GM12878 (cell line): ENCODE measurements around the gene ROM1. TPM values are rescaled to one million over a fixed set of nuclear protein-coding genes. Genes with fewer than 3 reads are reported as not detected.
A peak's percentile ranks its signal among the peaks of the same experiment; 100 is the strongest.

Source experiments
- ATAC-seq: fragments of 200-7000 bp; cut with Tn5 transposase; 3 replicates; pipeline ENCODE4 v1.9.1; 2020; ENCODE audit warnings: mild to moderate bottlenecking, moderate library complexity
- BruUV-seq: library from RNA; stranded (reverse); fragments of 400-500 nt; replicated peaks from 2 replicates; lab custom pipeline; 2021; lab: Mats Ljungman, UMichigan
- CTCF ChIA-PET: fragments of 300-600 bp; sonication (Branson Sonifier 250); formaldehyde crosslinking; extraction: SDS; loops from one replicate; lab custom pipeline; 2021; ENCODE audit warnings: inconsistent platforms; lab: Yijun Ruan, JAX
- POLR2A ChIA-PET: fragments of 350-600 bp; formaldehyde crosslinking; extraction: SDS; loops from one replicate; lab custom pipeline; 2021; ENCODE audit warnings: inconsistent platforms; lab: Charles Lee
- RAD21 ChIA-PET: fragments of 300-600 bp; sonication (Branson Sonifier 250); formaldehyde crosslinking; loops from one replicate; lab custom pipeline; 2023; ENCODE audit warnings: antibody characterized with exemption; ENCODE audit not compliant: unreplicated experiment; lab: Charles Lee
- SMC1A ChIA-PET: fragments of 300-600 bp; sonication (Branson Sonifier 250); formaldehyde crosslinking; loops from one replicate; lab custom pipeline; 2023; ENCODE audit not compliant: unreplicated experiment, uncharacterized antibody; lab: Charles Lee
- DNase-seq: peaks from one replicate; pipeline ENCODE4 v3.0.0-alpha.2; 2011; ENCODE audit warnings: low read depth, low spot score
- FAIRE-seq: peaks from 3 replicates; lab custom pipeline; 2011; peaks lifted over from hg19 to GRCh38; lab: Jason Lieb, UNC
- H2AFZ ChIP-seq: 2 replicates; pipeline ENCODE4 v1.6.0; 2011; ENCODE audit warnings: low read depth, low read length, control low read depth; ENCODE audit not compliant: control insufficient read depth
- H3K27ac ChIP-seq: 2 replicates; pipeline ENCODE4 v1.5.1; 2011; ENCODE audit warnings: control low read depth; ENCODE audit not compliant: control insufficient read depth, insufficient read depth
- H3K27me3 ChIP-seq, 2 experiments: replicated peaks in 1 of 2; 2 replicates each; pipeline versions ENCODE4 v1.6.0 to v1.6.1; 2011; ENCODE audit warnings: low read length in 1 of 2; ENCODE audit not compliant: control insufficient read depth in 2 of 2, insufficient read depth in 2 of 2
- H3K36me3 ChIP-seq, 2 experiments: 2 replicates each; pipeline ENCODE4 v1.5.1; 2011; ENCODE audit warnings: low read length in 1 of 2; ENCODE audit not compliant: control insufficient read depth in 2 of 2, insufficient read depth in 2 of 2
- H3K4me1 ChIP-seq: 2 replicates; pipeline ENCODE4 v1.6.1; 2011; ENCODE audit warnings: mild to moderate bottlenecking, low read length, moderate library complexity, mixed read lengths; ENCODE audit not compliant: control insufficient read depth, insufficient read depth
- H3K4me2 ChIP-seq: 2 replicates; pipeline ENCODE4 v1.6.0; 2011; ENCODE audit warnings: control low read depth; ENCODE audit not compliant: control insufficient read depth, insufficient read depth
- H3K4me3 ChIP-seq: fragments of 200-600 bp; sonication (generic); 2 replicates; pipeline ENCODE4 v1.5.1; 2016
- H3K79me2 ChIP-seq: 2 replicates; pipeline ENCODE4 v1.6.0; 2011; ENCODE audit warnings: low read length; ENCODE audit not compliant: control insufficient read depth, insufficient read depth
- H3K9ac ChIP-seq: 2 replicates; pipeline ENCODE4 v1.8.0; 2011; ENCODE audit warnings: low read length, control low read depth, mixed read lengths; ENCODE audit not compliant: control insufficient read depth, insufficient read depth
- H3K9me3 ChIP-seq: replicated peaks from 3 replicates; pipeline ENCODE4 v1.5.1; 2011; ENCODE audit warnings: mild to moderate bottlenecking, low read length; ENCODE audit not compliant: control insufficient read depth, insufficient read depth
- H4K20me1 ChIP-seq: 2 replicates; pipeline ENCODE4 v1.6.0; 2011; ENCODE audit not compliant: control insufficient read depth, insufficient read depth
- CTCF ChIP-seq, 3 experiments: IDR thresholded peaks in 2 of 3; conservative IDR thresholded peaks in 1 of 3; 2 replicates each; pipeline ENCODE4 v1.5.1; 2011; ENCODE audit warnings: low read depth in 3 of 3, low read length in 3 of 3, mild to moderate bottlenecking in 3 of 3, control low read depth in 2 of 3, moderate library complexity in 2 of 3, inconsistent platforms in 1 of 3, mixed read lengths in 1 of 3; ENCODE audit not compliant: control insufficient read depth in 2 of 3, insufficient read depth in 1 of 3; ENCODE audit errors: extremely low read depth in 1 of 3
- ESRRA ChIP-seq: IDR thresholded peaks from 2 replicates; pipeline ENCODE4 v1.6.1; 2012; ENCODE audit warnings: mild to moderate bottlenecking, low read length, improper control_type of control experiment
- FOXM1 ChIP-seq: IDR thresholded peaks from 2 replicates; pipeline ENCODE4 v1.6.1; 2012; ENCODE audit warnings: low read depth, mild to moderate bottlenecking, inconsistent platforms, low read length, moderate library complexity
- NBN ChIP-seq: fragments of 450-650 bp; IDR thresholded peaks from 2 replicates; pipeline ENCODE4 v1.6.1; 2016
- NR2F1 ChIP-seq: fragments of 450-650 bp; conservative IDR thresholded peaks from 2 replicates; pipeline ENCODE4 v1.6.1; 2017; ENCODE audit warnings: mild to moderate bottlenecking
- PAX8 ChIP-seq: fragments of 450-650 bp; IDR thresholded peaks from 2 replicates; pipeline ENCODE4 v1.6.1; 2017; ENCODE audit warnings: mild to moderate bottlenecking, moderate library complexity
- RELB ChIP-seq: fragments of 450-650 bp; IDR thresholded peaks from 2 replicates; pipeline ENCODE4 v1.6.1; 2017; ENCODE audit warnings: low read depth, mild to moderate bottlenecking, moderate library complexity
- SMAD5 ChIP-seq: IDR thresholded peaks from 2 replicates; pipeline ENCODE4 v1.6.1; 2016; ENCODE audit warnings: antibody characterized with exemption, low read depth
- TCF3 ChIP-seq: IDR thresholded peaks from 2 replicates; pipeline ENCODE4 v1.6.1; 2012; ENCODE audit warnings: low read depth, mild to moderate bottlenecking, low read length, borderline replicate concordance; ENCODE audit not compliant: insufficient read depth
- ZBED1 ChIP-seq: IDR thresholded peaks from 2 replicates; pipeline ENCODE4 v1.6.1; 2016; ENCODE audit warnings: borderline replicate concordance
- ZSCAN29 ChIP-seq: fragments of 450-650 bp; IDR thresholded peaks from 2 replicates; pipeline ENCODE4 v1.6.1; 2017; ENCODE audit warnings: mild to moderate bottlenecking, moderate library complexity
- WGBS: methylation state at CpG from one replicate; pipeline ENCODE4 v1.1.6; 2016; ENCODE audit warnings: low lambda C conversion rate; ENCODE audit not compliant: insufficient replicate concordance, insufficient coverage; ENCODE audit errors: missing lambda C conversion rate; 5-methylcytosine and 5-hydroxymethylcytosine counted together
- in situ Hi-C: fragments of 300-500 bp; cut with MboI; formaldehyde crosslinking; loops from 9 replicates; pipeline ENCODE4 v1.14.3; 2018; ENCODE audit warnings: mixed read lengths
- intact Hi-C: fragments of 100-400 bp; cut with micrococcal nuclease; formaldehyde crosslinking; loops from one replicate; pipeline ENCODE4 v1.14.2; 2022; ENCODE audit not compliant: unreplicated experiment
- polyA plus RNA-seq, 11 experiments: library from polyadenylated mRNA; depleted of rRNA in 4 of 11; unstranded in 6 of 11; stranded (reverse) in 5 of 11; fragments of >200 nt; fragmentation: Nextera tagmentation in 4 of 11; fragmentation: Illumina TruSeq in 1 of 11; extraction: Ambion mirVana in 4 of 11; extraction: Trizol in 1 of 11; gene quantifications; 1 replicate in 1 of 11; 2 replicates in 10 of 11; pipeline versions ENCODE4 v1.2.1 to v1.2.3, GENCODE V29; 2011 to 2016; ENCODE audit warnings: inconsistent platforms in 2 of 11, missing spikeins in 2 of 11, low read depth in 1 of 11
- total RNA-seq, 4 experiments: library from RNA; depleted of rRNA in 3 of 4; stranded (reverse); fragments of >200 nt in 3 of 4; fragmentation: Illumina TruSeq in 1 of 4; extraction: Trizol in 1 of 4; gene quantifications; 2 replicates each; pipeline versions ENCODE4 v1.2.1 to v1.2.3, GENCODE V29; 2013 to 2021
- TF ChIP-seq, protein P1 (sequence below): IDR thresholded peaks from 2 replicates; pipeline ENCODE4 v1.6.1; 2012; ENCODE audit warnings: low read depth, low read length, improper control_type of control experiment

Gene ROM1
- total and polyA plus RNA-seq, 10 of the 15 experiments (the other 5 are each of a cell fraction or from before 2014, with no cell fraction given), result 0.42 to 3.0 (median 1.1) TPM

- intact Hi-C loops, result loop anchor here (2.0 kb wide), 1 partner anchor 24 kb away; the partner anchor contains the start of gene GANAB
- POLR2A ChIA-PET, result interaction anchor here (0.5 to 5.0 kb wide), 27 partner anchors 12 to 234 kb away, joined by 3 to 50 read pairs (median 5); partner anchors contain the start of genes C11orf98, CSKMT, EEF1G and INTS5
- in situ Hi-C loops, result no loop called here
- H3K9me3 ChIP-seq, result no peaks in the 10 kb centered on the region
- CTCF ChIA-PET, result interaction anchor here (0.7 to 2.8 kb wide), 9 partner anchors 11 to 309 kb away, joined by 3 to 12 read pairs (median 5); partner anchors contain the start of genes C11orf98, CSKMT, MTA2 and TUT1
- no peaks in the 10 kb centered on the region for H4K20me1 ChIP-seq
- no peak overlapping the region for H3K9ac ChIP-seq
- H2AFZ ChIP-seq, result peak overlapping the region; percentile 15
- FAIRE-seq (no peak), DNase-seq (no peak), ATAC-seq (no peak)
- peaks cover 11% of the 10 kb centered on the region for H3K79me2 ChIP-seq
- SMC1A ChIA-PET, result interaction anchor here (0.6 to 2.6 kb wide), 10 partner anchors 11 to 229 kb away, joined by 3 to 11 read pairs (median 4); partner anchors contain the start of gene TUT1
- RAD21 ChIA-PET, result interaction anchor here (0.5 to 3.3 kb wide), 17 partner anchors 9 to 168 kb away, joined by 3 to 25 read pairs (median 5); partner anchors contain the start of genes C11orf98, CSKMT, EEF1G and EML3
- H3K36me3 ChIP-seq, result peaks cover 8 to 18% of the 10 kb centered on the region in 2 experiments
- no peaks in the 10 kb centered on the region for H3K27me3 ChIP-seq
- 98% methylated on average over 7 of the region's 7 CpGs for WGBS
- 0 out of 2 replicates have a peak, but pooled peaks cover 4% of the 10 kb centered on the region for H3K4me1 ChIP-seq
- no peak overlapping the region for H3K4me3 ChIP-seq
- TF ChIP-seq ZBED1 (no peak), PAX8 (peak; percentile 71; the same call in 1 of the 2 replicates), NBN (no peak), NR2F1 (no peak), ESRRA (no peak), FOXM1 (0 out of 2 replicates have a peak, but pooled peaks have one; percentile 7), ZSCAN29 (no peak)
- H3K27ac ChIP-seq, result peak overlapping the region; percentile 54
- TSS peak; percentile 86 for BruUV-seq
- no peak overlapping the region for H3K4me2 ChIP-seq
These were observed 9.5 kb downstream of the ROM1 start for GRCh38 chr11:62622476-62623089.

DNA sequence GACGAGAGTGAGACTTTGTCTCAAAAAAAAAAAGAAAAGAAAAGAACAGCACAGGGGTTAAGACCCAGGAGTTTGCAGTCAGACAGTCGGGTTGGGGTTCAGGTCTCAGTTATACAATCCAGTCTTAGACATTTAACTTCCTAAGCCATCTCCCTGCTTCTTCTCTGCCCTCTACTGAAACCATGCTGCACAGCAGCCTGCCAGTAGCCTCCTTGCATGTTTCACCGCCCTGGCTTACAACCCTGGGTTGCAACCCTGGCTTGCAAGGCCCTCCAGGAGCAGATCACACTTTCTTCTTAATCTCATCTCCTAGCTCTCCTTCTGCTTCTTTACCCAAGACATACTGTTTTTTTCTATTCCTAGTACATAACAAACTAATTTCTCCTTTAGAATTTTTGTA is 14.7 kb downstream of the ROM1 start:
- Histone ChIP-seq H3K27me3 (no peaks in the 10 kb centered on the region), H3K79me2 (no peaks in the 10 kb centered on the region), H3K4me2 (no peak overlapping the region), H2AFZ (no peak overlapping the region), H3K9me3 (no peaks in the 10 kb centered on the region), H3K27ac (no peak overlapping the region), H3K4me1 (no peaks in the 10 kb centered on the region), H3K9ac (no peak overlapping the region), H4K20me1 (no peaks in the 10 kb centered on the region), H3K36me3 (peaks cover 38 to 40% of the 10 kb centered on the region in 2 experiments), H3K4me3 (no peak overlapping the region)
- ATAC-seq (no peak), DNase-seq (no peak), FAIRE-seq (no peak)
- CTCF ChIA-PET, result no interaction called here
- intact Hi-C loops, result no loop called here
- SMC1A ChIA-PET, result interaction anchor here (0.9 to 1.5 kb wide), 2 partner anchors 13 to 17 kb away, joined by 4 read pairs; no protein-coding TSS in a partner anchor
- RAD21 ChIA-PET, result no interaction called here
- WGBS, result 83% methylated on average over 2 of the region's 3 CpGs
- POLR2A ChIA-PET, result interaction anchor here (1.0 kb wide), 1 partner anchor 14 kb away, joined by 3 read pairs; no protein-coding TSS in a partner anchor
- in situ Hi-C loops, result no loop called here
- no TSS peak for BruUV-seq
- TF ChIP-seq ZBED1 (no peak), TCF3 (no peak), RELB (no peak), CTCF (IDR thresholded peaks at IDR 0.05 in 2 of 3, conservative IDR thresholded peaks at IDR 0.05 in 1 of 3; ENCODE audit: control insufficient read depth in 2 of 3, extremely low read depth in 1 of 3, insufficient read depth in 1 of 3, low read depth in 3 of 3, low read length in 3 of 3) (0 out of 6 replicates have a peak, but pooled peaks of 1 of the 3 experiments have one; percentile 10), SMAD5 (no peak)
- TF ChIP-seq, protein P1, sequence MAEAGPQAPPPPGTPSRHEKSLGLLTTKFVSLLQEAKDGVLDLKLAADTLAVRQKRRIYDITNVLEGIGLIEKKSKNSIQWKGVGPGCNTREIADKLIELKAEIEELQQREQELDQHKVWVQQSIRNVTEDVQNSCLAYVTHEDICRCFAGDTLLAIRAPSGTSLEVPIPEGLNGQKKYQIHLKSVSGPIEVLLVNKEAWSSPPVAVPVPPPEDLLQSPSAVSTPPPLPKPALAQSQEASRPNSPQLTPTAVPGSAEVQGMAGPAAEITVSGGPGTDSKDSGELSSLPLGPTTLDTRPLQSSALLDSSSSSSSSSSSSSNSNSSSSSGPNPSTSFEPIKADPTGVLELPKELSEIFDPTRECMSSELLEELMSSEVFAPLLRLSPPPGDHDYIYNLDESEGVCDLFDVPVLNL, result no peak
